HepG2 (cell line): ENCODE measurements around the gene TTC5. TPM values are rescaled to one million over a fixed set of nuclear protein-coding genes. Genes with fewer than 3 reads are reported as not detected.
"Not testable (repeated sequence)": the region's sequence is repeated elsewhere in the genome, so short reads cannot be mapped to it uniquely, and the experiment has no call there.

Experiments
- ATAC-seq: fragments of 200-7000 bp; cut with Tn5 transposase; 3 replicates; pipeline ENCODE4 v1.9.1; 2020; ENCODE audit warnings: mild to moderate bottlenecking, moderate library complexity
- BruUV-seq: library from RNA; stranded (reverse); fragments of 400-500 nt; replicated peaks from 2 replicates; lab custom pipeline; 2021; lab: Mats Ljungman, UMichigan
- CTCF ChIA-PET: fragments of 300-600 bp; formaldehyde crosslinking; extraction: SDS; loops from one replicate; lab custom pipeline; 2021; ENCODE audit warnings: low total read pairs, inconsistent platforms, low intra/inter-chr PET ratio; lab: Yijun Ruan, JAX
- POLR2A ChIA-PET: fragments of 350-600 bp; sonication (Branson Sonifier 250); formaldehyde crosslinking; loops from one replicate; lab custom pipeline; 2020; ENCODE audit warnings: antibody characterized with exemption, inconsistent platforms; lab: Yijun Ruan, JAX
- DNase-seq: peaks from one replicate; pipeline ENCODE4 v3.0.0-alpha.2; 2015; ENCODE audit warnings: low spot score
- FAIRE-seq: peaks from 3 replicates; lab custom pipeline; 2011; peaks lifted over from hg19 to GRCh38; lab: Jason Lieb, UNC
- H2AFZ ChIP-seq: one replicate; pipeline ENCODE4 v1.6.1; 2011; ENCODE audit warnings: low read length, inconsistent platforms
- H3K27ac ChIP-seq: fragments of 300-600 bp; 3 replicates; pipeline ENCODE4 v1.8.0; 2011; ENCODE audit warnings: mixed run types, mild to moderate bottlenecking, mixed read lengths, low read length, inconsistent platforms; ENCODE audit not compliant: insufficient read depth; ENCODE audit errors: extremely low read length
- H3K27me3 ChIP-seq, 2 experiments: fragments of 200-600 bp in 1 of 2; 2 replicates in 1 of 2; 3 replicates in 1 of 2; pipeline versions ENCODE4 v1.6.0 to v1.8.0; 2011; ENCODE audit warnings: low read length in 2 of 2, mild to moderate bottlenecking in 2 of 2, moderate library complexity in 2 of 2, inconsistent platforms in 1 of 2; ENCODE audit not compliant: insufficient read depth in 2 of 2, control insufficient read depth in 1 of 2
- H3K36me3 ChIP-seq, 2 experiments: fragments of 200-600 bp in 1 of 2; replicated peaks in 1 of 2; 2 replicates in 1 of 2; 3 replicates in 1 of 2; pipeline versions ENCODE4 v1.5.1 to v1.8.0; 2011; ENCODE audit warnings: low read length in 2 of 2, inconsistent platforms in 1 of 2; ENCODE audit not compliant: insufficient read depth in 2 of 2, control insufficient read depth in 1 of 2
- H3K4me1 ChIP-seq: 2 replicates; pipeline ENCODE4 v1.5.1; 2012; ENCODE audit warnings: low read length, inconsistent platforms; ENCODE audit not compliant: insufficient read depth
- H3K4me2 ChIP-seq: 2 replicates; pipeline ENCODE4 v1.6.0; 2011; ENCODE audit warnings: low read depth, low read length, inconsistent platforms
- H3K4me3 ChIP-seq, 3 experiments: fragments of 200-600 bp in 1 of 3; sonication (generic), shearing (Covaris generic) in 1 of 3; replicated peaks in 1 of 3; 2 replicates each; pipeline ENCODE4 v1.5.1; 2011 to 2016; ENCODE audit warnings: low read length in 3 of 3, inconsistent platforms in 2 of 3, low read depth in 2 of 3, mild to moderate bottlenecking in 2 of 3, control low read depth in 1 of 3, mixed read lengths in 1 of 3; ENCODE audit not compliant: insufficient read depth in 1 of 3
- H3K79me2 ChIP-seq: one replicate; pipeline ENCODE4 v1.6.1; 2011; ENCODE audit warnings: low read length, inconsistent platforms; ENCODE audit not compliant: insufficient read depth
- H3K9ac ChIP-seq: 2 replicates; pipeline ENCODE4 v1.6.0; 2011; ENCODE audit warnings: mild to moderate bottlenecking, low read depth, low read length, inconsistent platforms; ENCODE audit not compliant: insufficient read depth
- H3K9me3 ChIP-seq: 2 replicates; pipeline ENCODE4 v1.5.1; 2012; ENCODE audit warnings: mild to moderate bottlenecking, low read length
- H4K20me1 ChIP-seq: 2 replicates; pipeline ENCODE4 v1.6.0; 2011; ENCODE audit warnings: inconsistent platforms, mild to moderate bottlenecking, low read length, moderate library complexity; ENCODE audit not compliant: insufficient read depth
- CBX2 ChIP-seq, 2 experiments: fragments of 200-600 bp in 1 of 2; sonication (generic); formaldehyde crosslinking in 1 of 2; IDR thresholded peaks; 2 replicates each; pipeline versions ENCODE4 v1.7.0 to v1.8.1; 2018 to 2022; ENCODE audit warnings: low read depth in 2 of 2, low read length in 1 of 2, mild to moderate bottlenecking in 1 of 2, missing genetic modification reagents in 1 of 2
- CEBPB ChIP-seq: IDR thresholded peaks from 2 replicates; pipeline ENCODE4 v1.6.1; 2011; ENCODE audit warnings: low read depth, low read length, improper control_type of control experiment, borderline replicate concordance
- KLF11 ChIP-seq: IDR thresholded peaks from 2 replicates; pipeline ENCODE4 v1.6.1; 2016; ENCODE audit warnings: missing compliant biosample characterization
- ZKSCAN8 ChIP-seq: IDR thresholded peaks from 2 replicates; pipeline ENCODE4 v1.6.1; 2016; ENCODE audit warnings: borderline replicate concordance, missing genetic modification reagents, missing compliant biosample characterization
- ZNF121 ChIP-seq: sonication (generic); formaldehyde crosslinking; IDR thresholded peaks from 2 replicates; pipeline ENCODE4 v1.5.0; 2020; ENCODE audit warnings: mild to moderate bottlenecking, missing genetic modification reagents
- ZSCAN12 ChIP-seq: sonication (generic); formaldehyde crosslinking; IDR thresholded peaks from 2 replicates; pipeline ENCODE4 v1.9.0; 2021; ENCODE audit warnings: mild to moderate bottlenecking, missing genetic modification reagents
- WGBS: methylation state at CpG from one replicate; pipeline ENCODE4 v1.1.6; 2017; ENCODE audit warnings: low lambda C conversion rate; 5-methylcytosine and 5-hydroxymethylcytosine counted together
- in situ Hi-C: cut with HindIII; loops from 2 replicates; pipeline ENCODE4 v1.10.0; 2017; ENCODE audit warnings: low pct_unique_long_range_greater_than_20kb; ENCODE audit not compliant: extremely low pct_ligation_motif_present
- intact Hi-C: fragments of 100-400 bp; cut with micrococcal nuclease; formaldehyde crosslinking; loops from one replicate; pipeline ENCODE4 v1.10.0; 2022; ENCODE audit not compliant: unreplicated experiment
- polyA plus RNA-seq, 8 experiments: library from polyadenylated mRNA; depleted of rRNA in 3 of 8; stranded (reverse) in 7 of 8; unstranded in 1 of 8; fragments of >200 nt; fragmentation: Illumina TruSeq in 4 of 8; extraction: Trizol in 4 of 8; gene quantifications; 2 replicates each; pipeline versions ENCODE4 v1.2.1 to v1.2.3, GENCODE V29; 2011 to 2016; ENCODE audit warnings: low read depth in 4 of 8, missing spikeins in 1 of 8, mixed read lengths in 1 of 8; ENCODE audit not compliant: insufficient read depth in 1 of 8
- total RNA-seq, 5 experiments: library from RNA; depleted of rRNA; stranded (reverse); fragments of >200 nt; fragmentation: Illumina TruSeq; extraction: Trizol; gene quantifications; 2 replicates each; pipeline ENCODE4 v1.2.3, GENCODE V29; 2016; ENCODE audit warnings: low read depth in 1 of 5
- TF ChIP-seq, protein P1 (sequence below): IDR thresholded peaks from 2 replicates; pipeline ENCODE4 v1.6.1; 2016; ENCODE audit warnings: low read depth, borderline replicate concordance

The TTC5 gene
- total and polyA plus RNA-seq, 2 of the 13 experiments (the other 11 are each of a cell fraction or from before 2014, with no cell fraction given): 8.7 to 28.5 TPM

GRCh38 chr14:20341646-20342045, 35.9 kb upstream of the TTC5 start:
- peaks cover 5 to 12% of the 10 kb centered on the region in 2 experiments; a peak in 4 of 5 replicates for H3K36me3 ChIP-seq
- 0 out of 2 replicates have a peak, but pooled peaks have one; percentile 22 for TF ChIP-seq CEBPB
- 0 out of 2 replicates have a peak, but pooled peaks have one; percentile 59 for TF ChIP-seq CBX2 (IDR thresholded peaks at IDR 0.05; ENCODE audit: low read depth, low read length)
- no peak for TF ChIP-seq CBX2 (CRISPR knock-in tag; IDR thresholded peaks at IDR 0.05; ENCODE audit: low read depth)
- TF ChIP-seq ZSCAN12 (CRISPR knock-in tag): no peak
- no peak for TF ChIP-seq KLF11
- TF ChIP-seq, protein P1, sequence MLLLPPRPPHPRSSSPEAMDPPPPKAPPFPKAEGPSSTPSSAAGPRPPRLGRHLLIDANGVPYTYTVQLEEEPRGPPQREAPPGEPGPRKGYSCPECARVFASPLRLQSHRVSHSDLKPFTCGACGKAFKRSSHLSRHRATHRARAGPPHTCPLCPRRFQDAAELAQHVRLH (CRISPR knock-in tag): no peak
- no peak for TF ChIP-seq ZKSCAN8 (CRISPR knock-in tag)
- TF ChIP-seq, all 625 proteins: peak for 2
- ATAC-seq (no peak), FAIRE-seq (no peak), DNase-seq (no peak)
- no peak overlapping the region for H2AFZ ChIP-seq
- in situ Hi-C loops (loop anchor here (25.0 kb wide), 2 partner anchors 121 to 646 kb away; partner anchors contain the start of genes APEX1, METTL17, OSGEP and PIP4P1), intact Hi-C loops (loop anchor here (2.0 kb wide), 1 partner anchor 15 kb away; no protein-coding TSS in a partner anchor)
- 25% methylated on average over 2 of the region's 2 CpGs for WGBS
- no TSS peak for BruUV-seq
- peak overlapping the region; percentile 54 to 80 (median 74); a peak in 4 of 6 replicates for H3K4me3 ChIP-seq
- peaks cover 13% of the 10 kb centered on the region for H3K4me1 ChIP-seq
- H3K9ac ChIP-seq: peak overlapping the region; percentile 82; the same call in 1 of the 2 replicates
- H3K9me3 ChIP-seq: no peaks in the 10 kb centered on the region
- H4K20me1 ChIP-seq: no peaks in the 10 kb centered on the region
- peaks cover 12% of the 10 kb centered on the region for H3K79me2 ChIP-seq
- H3K27me3 ChIP-seq: no peaks in the 10 kb centered on the region; a peak in 1 of 5 replicates
- peak overlapping the region; percentile 70 for H3K4me2 ChIP-seq
- peak overlapping the region; percentile 89 for H3K27ac ChIP-seq
- ChIA-PET POLR2A (interaction anchor here (0.9 to 5.8 kb wide), 6 partner anchors 12 to 342 kb away, joined by 3 to 139 read pairs (median 38); partner anchors contain the start of genes CCNB1IP1, PIP4P1, RNASE4 and TEP1), CTCF (no interaction called here)

DNA sequence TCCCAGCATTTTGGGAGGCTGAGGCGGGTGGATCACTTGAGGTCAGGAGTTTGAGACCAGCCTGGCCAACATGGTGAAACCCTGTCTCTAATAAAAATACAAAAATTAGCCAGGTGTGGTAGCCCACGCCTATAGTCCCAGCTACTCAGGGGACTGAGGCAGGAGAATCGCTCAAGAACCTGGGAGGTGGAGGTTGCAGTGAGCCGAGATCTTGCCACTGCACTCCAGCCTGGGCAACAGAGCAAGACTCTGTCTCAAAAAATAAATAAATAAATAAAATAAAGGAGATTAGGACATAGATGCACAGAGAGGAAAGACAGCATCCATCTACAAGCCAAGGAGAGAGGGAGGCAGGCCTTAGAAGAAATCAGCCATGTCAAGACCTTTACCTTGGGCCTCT, 35.3 kb upstream of the TTC5 start:
- POLR2A ChIA-PET: interaction anchor here (0.9 to 5.8 kb wide), 3 partner anchors 11 to 343 kb away, joined by 3 to 139 read pairs (median 90); partner anchors contain the start of genes CCNB1IP1, PIP4P1 and RNASE4
- DNase-seq, CTCF ChIA-PET, H3K36me3 ChIP-seq, H3K9me3 ChIP-seq, H2AFZ ChIP-seq, H4K20me1 ChIP-seq, ATAC-seq, BruUV-seq, intact Hi-C loops, H3K27ac ChIP-seq, H3K27me3 ChIP-seq, H3K9ac ChIP-seq, FAIRE-seq: not testable (repeated sequence)
- Histone ChIP-seq H3K79me2 (peaks cover 12% of the 10 kb centered on the region), H3K4me1 (peaks cover 13% of the 10 kb centered on the region), H3K4me2 (peak overlapping the region; percentile 70), H3K4me3 (peak overlapping the region in 1 of 3 experiments; percentile 9; a peak in 1 of 6 replicates)
- 82% methylated on average over 4 of the region's 4 CpGs for WGBS
- in situ Hi-C loops: loop anchor here (25.0 kb wide), 2 partner anchors 121 to 646 kb away; partner anchors contain the start of genes APEX1, METTL17, OSGEP and PIP4P1
- peak; percentile 65 for TF ChIP-seq ZNF121 (CRISPR knock-in tag)
